KBM-7 (cell line): ENCODE data around the gene SNU13.
"Not testable (repeated sequence)": the region's sequence is repeated elsewhere in the genome, so short reads cannot be mapped to it uniquely, and the experiment has no call there.

Experiments used
- DNase-seq: peaks from one replicate; pipeline ENCODE4 v3.0.0-alpha.2; 2015
- in situ Hi-C: fragments of 300-500 bp; cut with MboI; formaldehyde crosslinking; loops from 2 replicates; pipeline ENCODE4 v1.14.3; 2020; ENCODE audit warnings: low sequenced_read_pairs, low pct_unique_long_range_greater_than_20kb, mixed read lengths

SNU13 gene

GRCh38 chr22:41683052-41683451 is 5.6 kb downstream of the SNU13 start:
- no peak for DNase-seq
- in situ Hi-C loops = no loop called here

- in situ Hi-C loops = no loop called here
Observed at GRCh38 chr22:41682033-41682807, 6.4 kb downstream of the SNU13 start.

DNA sequence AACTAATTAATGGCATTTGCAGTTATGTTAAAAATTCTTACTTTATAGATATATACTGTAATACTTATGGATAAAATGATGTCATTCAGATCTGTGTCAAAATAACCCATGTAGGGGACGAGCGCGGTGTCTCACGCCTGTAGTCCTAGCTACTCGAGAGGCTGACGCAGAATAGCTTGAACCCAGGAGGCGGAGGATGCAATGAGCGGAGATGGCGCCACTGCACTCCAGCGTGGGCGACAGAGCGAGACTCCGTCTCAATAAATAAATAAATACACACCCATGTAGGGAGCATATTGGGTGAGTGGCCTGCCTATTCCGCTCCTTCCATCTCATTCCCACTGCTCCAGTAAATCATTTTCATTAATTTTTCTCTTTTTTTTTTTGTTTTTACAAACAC is 7.1 kb downstream of the SNU13 start:
- DNase-seq = no peak
- in situ Hi-C loops = no loop called here

More at GRCh38 chr22:41682033-41682807, 6.4 kb downstream of the SNU13 start:
- DNase-seq = no peak

- no peak for DNase-seq
- in situ Hi-C loops = no loop called here
Observed at GRCh38 chr22:41676134-41676533, 12.5 kb downstream of the SNU13 start.

- in situ Hi-C loops = no loop called here
- no peak for DNase-seq
Observed at GRCh38 chr22:41674846-41675340, 13.8 kb downstream of the SNU13 start.

DNA sequence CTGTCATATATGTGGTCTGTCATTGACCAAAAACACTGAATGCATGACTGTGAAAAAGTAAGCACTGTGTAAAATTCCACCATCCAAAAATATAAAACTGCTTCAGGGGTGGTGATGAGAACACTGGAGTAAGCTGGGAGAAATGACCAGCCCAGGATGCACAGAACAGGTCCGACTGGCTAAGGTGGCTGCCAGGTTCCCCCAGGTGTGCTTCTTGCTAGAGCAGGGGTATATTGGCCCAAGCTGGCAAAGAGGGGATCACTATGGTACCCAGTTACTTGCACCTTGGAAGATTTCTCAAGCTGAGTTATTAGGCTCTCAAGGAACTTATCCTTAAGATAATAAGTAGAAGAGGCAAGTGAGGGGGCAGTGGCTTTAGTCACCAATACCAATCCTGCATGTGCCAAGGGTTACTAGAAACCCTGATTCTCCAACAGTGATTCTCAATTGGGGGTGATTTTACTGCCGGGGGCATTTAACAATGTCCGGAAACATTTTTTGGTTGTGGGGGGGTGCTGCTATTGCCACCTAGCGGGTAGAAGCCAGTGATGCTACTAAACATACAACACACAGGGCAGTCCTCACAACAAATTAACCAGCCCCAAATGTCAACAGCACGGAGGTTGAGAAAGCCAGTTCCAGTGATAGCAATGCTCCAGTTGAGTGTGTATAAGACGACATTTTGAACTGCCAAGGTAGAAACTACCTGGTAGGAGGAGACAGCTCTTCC is 15.7 kb downstream of the SNU13 start:
- no peak for DNase-seq
- in situ Hi-C loops = no loop called here

GRCh38 chr22:41672096-41672495 is 16.6 kb downstream of the SNU13 start:
- in situ Hi-C loops, DNase-seq: not testable (repeated sequence)

GRCh38 chr22:41668971-41669911 is 19.4 kb downstream of the SNU13 start:
- in situ Hi-C loops = no loop called here
- no peak for DNase-seq

DNA sequence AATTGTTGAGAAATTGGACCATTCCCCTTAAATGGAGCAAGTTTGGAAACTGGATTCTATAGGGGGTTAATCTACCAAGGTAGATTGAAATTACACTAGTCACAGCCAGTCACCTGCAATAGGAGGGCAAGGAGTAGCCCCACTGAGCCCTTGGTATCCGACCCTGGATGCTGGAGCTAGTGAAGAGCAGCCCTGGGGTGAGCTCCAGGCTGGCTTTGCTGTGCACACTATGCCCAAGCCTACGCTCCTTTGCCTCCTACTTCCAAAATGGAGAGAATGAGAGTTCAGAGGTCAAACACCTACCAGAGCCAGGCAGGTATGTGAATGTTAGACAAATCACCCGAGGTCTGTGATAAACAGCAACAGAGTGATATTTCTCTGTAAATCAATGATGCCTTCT is 23.7 kb downstream of the SNU13 start:
- no peak for DNase-seq
- in situ Hi-C loops = no loop called here

GRCh38 chr22:41664490-41664889 is 24.2 kb downstream of the SNU13 start:
- in situ Hi-C loops = no loop called here
- DNase-seq = no peak

DNA sequence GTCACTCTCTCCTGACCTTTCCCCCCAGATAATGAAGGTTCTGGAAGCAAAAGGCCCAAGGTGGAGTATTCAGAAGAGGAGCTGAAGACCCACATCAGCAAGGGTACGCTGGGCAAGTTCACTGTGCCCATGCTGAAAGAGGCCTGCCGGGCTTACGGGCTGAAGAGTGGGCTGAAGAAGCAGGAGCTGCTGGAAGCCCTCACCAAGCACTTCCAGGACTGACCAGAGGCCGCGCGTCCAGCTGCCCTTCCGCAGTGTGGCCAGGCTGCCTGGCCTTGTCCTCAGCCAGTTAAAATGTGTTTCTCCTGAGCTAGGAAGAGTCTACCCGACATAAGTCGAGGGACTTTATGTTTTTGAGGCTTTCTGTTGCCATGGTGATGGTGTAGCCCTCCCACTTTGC is 25.1 kb downstream of the SNU13 start:
- in situ Hi-C loops, DNase-seq: not testable (repeated sequence)

DNA sequence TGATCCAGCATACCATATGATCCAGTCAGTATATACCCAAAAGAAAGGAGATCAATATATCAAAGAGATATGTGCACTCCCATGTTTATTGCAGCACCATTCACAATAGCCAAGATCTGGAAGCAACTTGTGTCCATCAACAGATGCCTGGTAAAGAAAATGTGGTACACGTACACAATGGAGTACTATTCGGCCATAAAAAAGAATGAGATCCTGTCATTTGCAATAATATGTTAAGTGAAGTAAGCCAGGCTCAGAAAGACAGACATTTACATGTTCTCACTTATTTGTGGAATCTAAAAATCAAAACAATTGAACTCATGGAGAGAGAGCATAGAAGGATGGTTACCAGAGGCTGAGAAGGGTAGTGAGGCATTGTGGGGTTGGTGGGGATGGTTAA is 27.0 kb downstream of the SNU13 start:
- in situ Hi-C loops = no loop called here
- no peak for DNase-seq

DNA sequence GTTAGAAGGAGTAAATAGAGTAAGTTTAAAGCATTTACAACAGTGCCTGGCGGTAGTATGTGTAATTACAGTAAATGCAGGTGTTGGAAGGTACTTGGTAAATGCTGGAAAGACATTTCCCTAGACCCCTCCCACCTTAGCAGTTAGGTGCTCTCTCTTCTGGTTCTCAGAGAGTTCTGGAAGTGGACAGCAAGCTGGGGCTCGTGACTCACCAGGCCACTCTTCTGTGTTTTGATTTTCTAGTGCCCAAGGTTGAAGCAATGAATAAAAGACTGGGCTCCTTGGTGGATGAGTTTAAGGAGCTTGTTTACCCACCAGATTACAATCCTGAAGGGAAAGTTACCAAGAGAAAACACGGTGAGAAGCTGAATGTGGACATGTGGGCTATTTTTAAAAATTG is 27.6 kb downstream of the SNU13 start:
- in situ Hi-C loops = no loop called here
- DNase-seq = no peak

DNA sequence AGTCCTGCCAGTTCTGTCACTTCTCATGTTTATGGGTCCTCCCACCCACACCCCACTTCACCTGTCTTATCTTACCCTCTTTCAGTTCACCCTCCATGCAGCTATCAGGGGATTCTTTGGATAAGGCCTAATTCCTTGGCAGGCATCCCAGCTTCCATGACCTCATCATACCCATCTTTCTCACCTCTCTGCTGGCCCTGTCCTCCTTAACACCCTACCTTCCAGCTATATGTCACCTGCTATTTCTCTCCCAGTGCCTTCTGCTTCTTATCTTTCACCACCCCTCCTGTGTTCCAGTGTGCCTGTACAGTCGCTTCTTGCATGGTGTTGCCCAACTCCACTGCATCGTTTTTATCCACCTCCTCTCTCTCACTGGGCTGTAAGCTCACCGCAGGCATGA is 28.3 kb downstream of the SNU13 start:
- in situ Hi-C loops = no loop called here
- no peak for DNase-seq

GRCh38 chr22:41659941-41660340 is 28.7 kb downstream of the SNU13 start:
- in situ Hi-C loops = no loop called here
- no peak for DNase-seq

GRCh38 chr22:41658869-41659268 is 29.8 kb downstream of the SNU13 start:
- no peak for DNase-seq

DNA sequence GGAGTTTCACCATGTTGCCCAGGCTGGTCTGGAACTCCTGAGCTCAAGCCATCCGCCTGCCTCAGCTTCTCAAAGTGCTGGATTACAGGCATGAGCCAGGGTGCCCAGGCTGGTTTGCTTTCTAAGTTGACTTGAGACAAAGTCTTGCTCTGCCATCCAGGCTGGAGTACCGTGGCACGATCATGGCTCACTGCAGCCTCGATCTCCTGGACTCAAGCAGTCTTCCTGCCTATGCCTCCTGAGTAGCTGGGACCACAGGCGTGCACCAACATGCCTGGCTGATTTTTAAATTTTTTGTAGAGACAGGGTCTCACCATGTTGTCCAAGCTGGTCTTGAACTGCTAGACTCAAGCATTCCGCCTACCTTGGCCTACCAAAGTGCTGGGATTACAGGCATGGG is 31.0 kb downstream of the SNU13 start:
- in situ Hi-C loops = no loop called here

More at GRCh38 chr22:41658869-41659268, 29.8 kb downstream of the SNU13 start:
- in situ Hi-C loops = no loop called here

DNA sequence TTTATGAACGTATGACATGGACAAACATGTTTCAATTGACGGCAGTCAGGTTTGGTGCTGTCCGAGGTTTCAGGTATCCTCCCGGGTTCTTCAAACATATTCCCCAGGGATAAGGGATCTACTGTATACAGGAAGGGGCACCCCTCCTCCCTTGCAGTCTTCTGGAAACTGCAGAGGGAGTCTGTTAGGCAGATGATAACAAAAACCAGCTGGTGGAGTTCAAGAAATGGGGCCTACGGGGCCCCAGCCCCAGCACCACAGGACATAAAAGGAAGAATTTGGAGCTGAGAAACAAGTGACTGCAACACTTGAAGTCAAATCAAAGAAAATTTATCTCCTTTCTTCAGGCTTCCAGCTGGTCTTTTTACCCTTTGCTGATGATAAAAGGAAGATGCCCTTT is 32.1 kb downstream of the SNU13 start:
- in situ Hi-C loops = no loop called here
- DNase-seq = no peak

More for the DNA sequence above, 31.0 kb downstream of the SNU13 start:
- DNase-seq = no peak

DNA sequence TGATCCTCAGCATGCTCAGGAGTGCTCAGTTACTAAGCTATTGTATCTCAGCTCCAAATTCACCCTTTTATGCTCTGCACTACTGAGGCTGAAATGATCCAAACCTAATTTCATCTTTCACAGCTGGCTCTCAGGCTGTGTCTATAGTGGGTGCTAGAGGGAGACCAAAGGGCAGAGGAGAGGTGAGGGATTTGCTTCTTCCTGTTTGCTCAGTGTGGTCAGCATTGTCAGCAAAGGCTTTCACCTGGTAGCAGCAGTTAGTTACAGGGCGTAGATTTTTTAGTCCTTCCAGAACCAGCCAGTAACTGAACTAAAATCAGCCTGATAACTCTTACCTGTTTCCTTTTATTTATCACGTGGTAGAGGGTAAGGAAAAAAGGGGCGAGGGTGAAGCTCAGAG is 34.3 kb downstream of the SNU13 start:
- in situ Hi-C loops = no loop called here
- no peak for DNase-seq
